Smooth muscle cell (in vitro differentiated cells): ENCODE results near the gene CCDC15. TPM values are rescaled to one million over a fixed set of nuclear protein-coding genes. Genes with fewer than 3 reads are reported as not detected.
"Not testable (repeated sequence)": the region's sequence is repeated elsewhere in the genome, so short reads cannot be mapped to it uniquely, and the experiment has no call there.

ENCODE experiments used
- DNase-seq: peaks from one replicate; lab custom pipeline; 2025; ENCODE audit not compliant: unreplicated experiment; lab: John Stamatoyannopoulos, UW
- H2AFZ ChIP-seq: fragments of 200-600 bp; sonication (generic); 2 replicates; pipeline ENCODE4 v1.6.0; 2016; ENCODE audit warnings: antibody characterized with exemption, low read depth, mild to moderate bottlenecking
- H3F3A ChIP-seq: fragments of 200-600 bp; sonication (generic); 2 replicates; pipeline ENCODE4 v1.6.0; 2017; ENCODE audit warnings: antibody characterized with exemption, low read depth
- H3K27ac ChIP-seq: fragments of 200-600 bp; sonication (generic); 2 replicates; pipeline ENCODE4 v1.5.1; 2016; ENCODE audit warnings: low read depth, mild to moderate bottlenecking
- H3K27me3 ChIP-seq: fragments of 200-600 bp; sonication (generic); 2 replicates; pipeline ENCODE4 v1.6.1; 2016; ENCODE audit warnings: low read depth, mild to moderate bottlenecking
- H3K36me3 ChIP-seq: fragments of 200-600 bp; sonication (generic); 2 replicates; pipeline ENCODE4 v1.5.1; 2016; ENCODE audit warnings: low read depth
- H3K4me1 ChIP-seq: fragments of 200-600 bp; sonication (generic); 2 replicates; pipeline ENCODE4 v1.5.1; 2016; ENCODE audit warnings: low read depth
- H3K4me2 ChIP-seq: fragments of 200-600 bp; sonication (generic); 2 replicates; pipeline ENCODE4 v1.6.0; 2016; ENCODE audit warnings: mild to moderate bottlenecking
- H3K4me3 ChIP-seq: fragments of 200-600 bp; sonication (generic); 2 replicates; pipeline ENCODE4 v1.5.1; 2016; ENCODE audit warnings: mild to moderate bottlenecking
- H3K79me2 ChIP-seq: fragments of 200-600 bp; sonication (generic); 2 replicates; pipeline ENCODE4 v1.6.0; 2016; ENCODE audit warnings: low read depth, mild to moderate bottlenecking
- H3K9ac ChIP-seq: fragments of 200-600 bp; sonication (generic); 2 replicates; pipeline ENCODE4 v1.6.0; 2016; ENCODE audit warnings: low read depth
- H3K9me3 ChIP-seq: fragments of 200-600 bp; sonication (generic); replicated peaks from 2 replicates; pipeline ENCODE4 v1.5.1; 2016; ENCODE audit warnings: low read depth
- H4K20me1 ChIP-seq: fragments of 200-600 bp; sonication (generic); 2 replicates; pipeline ENCODE4 v1.6.0; 2016; ENCODE audit warnings: low read depth
- CTCF ChIP-seq: fragments of 200-600 bp; sonication (generic); IDR thresholded peaks from 2 replicates; pipeline ENCODE4 v1.5.1; 2017; ENCODE audit warnings: borderline replicate concordance, mild to moderate bottlenecking, antibody characterized with exemption; ENCODE audit not compliant: insufficient read depth, poor library complexity, severe bottlenecking
- WGBS: methylation state at CpG from one replicate; pipeline ENCODE4 v1.1.7; 2016; ENCODE audit warnings: low lambda C conversion rate; 5-methylcytosine and 5-hydroxymethylcytosine counted together
- polyA plus RNA-seq: library from polyadenylated mRNA; unstranded; fragments of >200 nt; fragmentation: Nextera tagmentation; extraction: Ambion mirVana; gene quantifications from 2 replicates; pipeline ENCODE4 v1.2.1, GENCODE V29; 2016
- total RNA-seq: library from RNA; depleted of rRNA; stranded (reverse); fragments of >200 nt; gene quantifications from 2 replicates; pipeline ENCODE4 v1.2.3, GENCODE V29; 2014

Gene CCDC15
- total and polyA plus RNA-seq, 2 experiments from 2014 or later = 1.9 to 4.0 TPM

GRCh38 chr11:125088123-125088522 lies 134.1 kb downstream of the CCDC15 start:
- Histone ChIP-seq H3K36me3 (no peaks in the 10 kb centered on the region), H3K79me2 (no peaks in the 10 kb centered on the region), H4K20me1 (no peaks in the 10 kb centered on the region), H3K27me3 (no peaks in the 10 kb centered on the region), H3K27ac (no peak overlapping the region), H3K9ac (no peak overlapping the region), H3K4me1 (peaks cover 22% of the 10 kb centered on the region), H3K9me3 (no peaks in the 10 kb centered on the region), H3K4me3 (no peak overlapping the region), H3F3A (no peaks in the 10 kb centered on the region), H3K4me2 (no peak overlapping the region), H2AFZ (no peak overlapping the region)
- no peak for TF ChIP-seq CTCF
- WGBS = 92% methylated on average over 2 of the region's 2 CpGs
- DNase-seq = no peak

GRCh38 chr11:125088576-125089455 lies 134.8 kb downstream of the CCDC15 start:
- Histone ChIP-seq H3K4me2 (no peak overlapping the region), H3K9ac (no peak overlapping the region), H3K27me3 (no peaks in the 10 kb centered on the region), H2AFZ (no peak overlapping the region), H3K27ac (no peak overlapping the region), H4K20me1 (no peaks in the 10 kb centered on the region), H3K9me3 (no peaks in the 10 kb centered on the region), H3F3A (no peaks in the 10 kb centered on the region), H3K36me3 (no peaks in the 10 kb centered on the region), H3K4me1 (peaks cover 22% of the 10 kb centered on the region), H3K4me3 (no peak overlapping the region), H3K79me2 (no peaks in the 10 kb centered on the region)
- no peak for DNase-seq
- TF ChIP-seq CTCF = no peak
- WGBS = 87% methylated on average over 20 of the region's 20 CpGs

- 94% methylated on average over 31 of the region's 31 CpGs for WGBS
- not testable (repeated sequence) for H3K9ac ChIP-seq, H3K79me2 ChIP-seq, H3K36me3 ChIP-seq, H3K27ac ChIP-seq, H4K20me1 ChIP-seq, H2AFZ ChIP-seq, H3K4me3 ChIP-seq, H3K27me3 ChIP-seq, H3K9me3 ChIP-seq, H3F3A ChIP-seq, DNase-seq, H3K4me2 ChIP-seq
- peaks cover 22% of the 10 kb centered on the region for H3K4me1 ChIP-seq
Observed at GRCh38 chr11:125089481-125089880, 135.5 kb downstream of the CCDC15 start.

GRCh38 chr11:125090151-125090550 lies 136.1 kb downstream of the CCDC15 start:
- not testable (repeated sequence) for DNase-seq, H3K4me2 ChIP-seq
- WGBS = 77% methylated on average over 10 of the region's 10 CpGs

More at GRCh38 chr11:125090151-125090550, 136.1 kb downstream of the CCDC15 start:
- not testable (repeated sequence) for H3K27ac ChIP-seq, H3F3A ChIP-seq, H2AFZ ChIP-seq, H3K4me3 ChIP-seq, H4K20me1 ChIP-seq, H3K36me3 ChIP-seq, H3K27me3 ChIP-seq, H3K9ac ChIP-seq, H3K79me2 ChIP-seq, H3K9me3 ChIP-seq
- peaks cover 22% of the 10 kb centered on the region for H3K4me1 ChIP-seq
